Neural cell (in vitro differentiated cells): ENCODE data around the gene KRT15.

ENCODE experiments used
- CTCF ChIP-seq: fragments of 450-650 bp; IDR thresholded peaks from 2 replicates; pipeline ENCODE4 v1.5.1; 2014; ENCODE audit warnings: antibody characterized with exemption, mild to moderate bottlenecking, moderate library complexity; ENCODE audit not compliant: poor library complexity, severe bottlenecking
- EP300 ChIP-seq: fragments of 450-650 bp; conservative IDR thresholded peaks from 2 replicates; pipeline ENCODE4 v1.6.1; 2014; ENCODE audit warnings: antibody characterized with exemption, mild to moderate bottlenecking, moderate library complexity; ENCODE audit not compliant: poor library complexity, severe bottlenecking
- EZH2 ChIP-seq: fragments of 200-600, 300-800 bp; shearing (Covaris generic), sonication (generic); IDR thresholded peaks from 2 replicates; pipeline ENCODE4 v1.6.1; 2014; ENCODE audit warnings: antibody characterized with exemption, low read length, borderline replicate concordance, mild to moderate bottlenecking; ENCODE audit not compliant: insufficient read depth, poor library complexity, severe bottlenecking
- RAD21 ChIP-seq: fragments of 450-650 bp; conservative IDR thresholded peaks from 2 replicates; pipeline ENCODE4 v1.6.1; 2014; ENCODE audit warnings: antibody characterized with exemption, mild to moderate bottlenecking, moderate library complexity
- SMC3 ChIP-seq: fragments of 450-650 bp; conservative IDR thresholded peaks from 2 replicates; pipeline ENCODE4 v1.6.1; 2014; ENCODE audit warnings: antibody characterized with exemption, mild to moderate bottlenecking, moderate library complexity; ENCODE audit not compliant: poor library complexity
- TF ChIP-seq, protein P1 (sequence below): IDR thresholded peaks from 2 replicates; pipeline ENCODE4 v1.6.1; 2012; ENCODE audit warnings: borderline replicate concordance

DNA sequence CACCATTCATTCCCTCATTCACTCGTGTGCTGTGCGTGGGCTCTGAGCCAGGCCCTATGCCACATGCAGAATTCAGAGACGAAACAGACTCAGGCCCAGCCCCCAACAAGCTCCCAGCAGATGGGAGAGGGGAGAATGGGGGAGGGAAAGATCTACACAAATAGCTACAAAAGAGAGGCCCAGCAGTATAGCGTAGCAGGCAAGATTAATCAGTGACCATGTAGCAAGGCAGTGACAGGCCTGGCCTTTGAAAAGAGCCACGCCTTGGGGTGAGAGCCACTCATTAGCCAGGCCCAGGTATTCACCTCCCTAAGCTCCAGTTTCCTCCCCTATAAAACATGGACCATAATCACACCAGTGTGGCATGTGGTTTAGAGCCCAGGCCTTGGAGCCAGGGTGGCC, 25.8 kb upstream of the KRT15 start:
- TF ChIP-seq SMC3: no peak
- no peak for TF ChIP-seq CTCF
- TF ChIP-seq, protein P1, sequence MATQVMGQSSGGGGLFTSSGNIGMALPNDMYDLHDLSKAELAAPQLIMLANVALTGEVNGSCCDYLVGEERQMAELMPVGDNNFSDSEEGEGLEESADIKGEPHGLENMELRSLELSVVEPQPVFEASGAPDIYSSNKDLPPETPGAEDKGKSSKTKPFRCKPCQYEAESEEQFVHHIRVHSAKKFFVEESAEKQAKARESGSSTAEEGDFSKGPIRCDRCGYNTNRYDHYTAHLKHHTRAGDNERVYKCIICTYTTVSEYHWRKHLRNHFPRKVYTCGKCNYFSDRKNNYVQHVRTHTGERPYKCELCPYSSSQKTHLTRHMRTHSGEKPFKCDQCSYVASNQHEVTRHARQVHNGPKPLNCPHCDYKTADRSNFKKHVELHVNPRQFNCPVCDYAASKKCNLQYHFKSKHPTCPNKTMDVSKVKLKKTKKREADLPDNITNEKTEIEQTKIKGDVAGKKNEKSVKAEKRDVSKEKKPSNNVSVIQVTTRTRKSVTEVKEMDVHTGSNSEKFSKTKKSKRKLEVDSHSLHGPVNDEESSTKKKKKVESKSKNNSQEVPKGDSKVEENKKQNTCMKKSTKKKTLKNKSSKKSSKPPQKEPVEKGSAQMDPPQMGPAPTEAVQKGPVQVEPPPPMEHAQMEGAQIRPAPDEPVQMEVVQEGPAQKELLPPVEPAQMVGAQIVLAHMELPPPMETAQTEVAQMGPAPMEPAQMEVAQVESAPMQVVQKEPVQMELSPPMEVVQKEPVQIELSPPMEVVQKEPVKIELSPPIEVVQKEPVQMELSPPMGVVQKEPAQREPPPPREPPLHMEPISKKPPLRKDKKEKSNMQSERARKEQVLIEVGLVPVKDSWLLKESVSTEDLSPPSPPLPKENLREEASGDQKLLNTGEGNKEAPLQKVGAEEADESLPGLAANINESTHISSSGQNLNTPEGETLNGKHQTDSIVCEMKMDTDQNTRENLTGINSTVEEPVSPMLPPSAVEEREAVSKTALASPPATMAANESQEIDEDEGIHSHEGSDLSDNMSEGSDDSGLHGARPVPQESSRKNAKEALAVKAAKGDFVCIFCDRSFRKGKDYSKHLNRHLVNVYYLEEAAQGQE: no peak
- TF ChIP-seq EZH2: no peak
- TF ChIP-seq RAD21: no peak
- TF ChIP-seq EP300: no peak
